Esophagus muscularis mucosa (tissue), 4 donors: Measurements from ENCODE around the gene MYBPC2. TPM values are rescaled to one million over a fixed set of nuclear protein-coding genes. Genes with fewer than 3 reads are reported as not detected.

Experiments
- DNase-seq: peaks from one replicate; pipeline ENCODE4 v3.0.0-alpha.2; 2017; ENCODE audit errors: extremely low spot score
- H3K27ac ChIP-seq, 4 donors: fragments of 200-600 bp; sonication (generic); replicated peaks in 1 of 4; 1 replicate in 3 of 4; 2 replicates in 1 of 4; pipeline ENCODE4 v1.5.1; 2016 to 2019; ENCODE audit warnings: mild to moderate bottlenecking in 1 of 4
- H3K27me3 ChIP-seq, 4 donors: fragments of 200-600 bp; sonication (generic); one replicate each; pipeline versions ENCODE4 v1.5.1 to v1.6.0; 2016 to 2019
- H3K36me3 ChIP-seq, 4 donors: fragments of 200-600 bp; sonication (generic); one replicate each; pipeline ENCODE4 v1.5.1; 2016 to 2019
- H3K4me1 ChIP-seq, 4 donors: fragments of 200-600 bp; sonication (generic); one replicate each; pipeline ENCODE4 v1.5.1; 2016 to 2019
- H3K4me3 ChIP-seq, 4 donors: fragments of 200-600 bp; sonication (generic); 1 replicate in 2 of 4; 2 replicates in 2 of 4; pipeline ENCODE4 v1.5.1; 2016 to 2019; ENCODE audit warnings: mild to moderate bottlenecking in 4 of 4, moderate library complexity in 1 of 4
- H3K9me3 ChIP-seq, 4 donors: fragments of 200-600 bp; sonication (generic); 1 replicate in 3 of 4; 2 replicates in 1 of 4; pipeline ENCODE4 v1.5.1; 2016 to 2019
- CTCF ChIP-seq, 3 experiments: fragments of 200-600 bp in 2 of 3; fragments of 450-650 bp in 1 of 3; sonication (generic) in 2 of 3; IDR thresholded peaks; one replicate each; pipeline ENCODE4 v1.5.1; 2017 to 2019; ENCODE audit warnings: antibody characterized with exemption in 3 of 3, mild to moderate bottlenecking in 2 of 3, moderate library complexity in 1 of 3
- EP300 ChIP-seq: sonication (generic); formaldehyde crosslinking; IDR thresholded peaks from one replicate; pipeline ENCODE4 v1.6.1; 2017; ENCODE audit warnings: antibody characterized with exemption
- POLR2A ChIP-seq: fragments of 450-650 bp; IDR thresholded peaks from one replicate; pipeline ENCODE4 v1.6.1; 2017; ENCODE audit warnings: antibody characterized with exemption, moderate library complexity, mild to moderate bottlenecking, low read depth
- POLR2AphosphoS5 ChIP-seq, 2 donors: sonication (generic); formaldehyde crosslinking; IDR thresholded peaks; one replicate each; pipeline ENCODE4 v1.6.1; 2017; ENCODE audit warnings: antibody characterized with exemption in 2 of 2
- WGBS: methylation state at CpG from one replicate; pipeline ENCODE4 v1.1.5; 2018; 5-methylcytosine and 5-hydroxymethylcytosine counted together
- intact Hi-C: fragments of 100-400 bp; cut with DNase I; formaldehyde crosslinking; loops from one replicate; pipeline ENCODE4 v1.15.1; 2023
- total RNA-seq, 4 donors: library from RNA; depleted of rRNA; stranded (reverse); fragments of >200 nt; gene quantifications; one replicate each; pipeline versions ENCODE4 v1.1.0 to v1.2.1, GENCODE V29; 2016

Gene MYBPC2
- total RNA-seq, 4 donors from 2014 or later = not detected

- DNase-seq = no peak
- WGBS = 40% methylated on average over 3 of the region's 3 CpGs
- Histone ChIP-seq H3K27me3 (peaks cover 0 to 82% (median 38%) of the 10 kb centered on the region in 4 donors), H3K36me3 (no peaks in the 10 kb centered on the region), H3K9me3 (no peaks in the 10 kb centered on the region), H3K4me1 (peaks cover 4 to 14% (median 9%) of the 10 kb centered on the region in 4 donors), H3K4me3 (no peak overlapping the region), H3K27ac (no peak overlapping the region)
- intact Hi-C loops = no loop called here
- TF ChIP-seq EP300 (no peak), POLR2A (no peak), CTCF (IDR thresholded peaks at IDR 0.05) (no peak), POLR2AphosphoS5 (IDR thresholded peaks at IDR 0.05) (no peak)
Observed at GRCh38 chr19:50420127-50420526, 12.6 kb upstream of the MYBPC2 start.

- intact Hi-C loops = no loop called here
- no peak for DNase-seq
- WGBS = 87% methylated on average over 3 of the region's 3 CpGs
- Histone ChIP-seq H3K27ac (no peak overlapping the region), H3K4me1 (peaks cover 4 to 13% (median 9%) of the 10 kb centered on the region in 4 donors), H3K9me3 (no peaks in the 10 kb centered on the region), H3K4me3 (no peak overlapping the region), H3K27me3 (peaks cover 0 to 82% (median 38%) of the 10 kb centered on the region in 4 donors), H3K36me3 (no peaks in the 10 kb centered on the region)
- TF ChIP-seq CTCF (IDR thresholded peaks at IDR 0.05) (no peak), EP300 (no peak), POLR2AphosphoS5 (IDR thresholded peaks at IDR 0.05) (no peak), POLR2A (no peak)
Observed at GRCh38 chr19:50420808-50421207, 11.9 kb upstream of the MYBPC2 start.

- Histone ChIP-seq H3K27ac (no peak overlapping the region), H3K4me3 (no peak overlapping the region), H3K27me3 (peaks cover 0 to 70% (median 34%) of the 10 kb centered on the region in 4 donors), H3K4me1 (peaks cover 4 to 14% (median 10%) of the 10 kb centered on the region in 4 donors), H3K9me3 (no peaks in the 10 kb centered on the region), H3K36me3 (no peaks in the 10 kb centered on the region)
- TF ChIP-seq CTCF (IDR thresholded peaks at IDR 0.05) (no peak), POLR2A (no peak), POLR2AphosphoS5 (IDR thresholded peaks at IDR 0.05) (no peak), EP300 (no peak)
- 81% methylated on average over 18 of the region's 18 CpGs for WGBS
- intact Hi-C loops = no loop called here
- DNase-seq = no peak
Observed at GRCh38 chr19:50422397-50423278, 10.1 kb upstream of the MYBPC2 start.

DNA sequence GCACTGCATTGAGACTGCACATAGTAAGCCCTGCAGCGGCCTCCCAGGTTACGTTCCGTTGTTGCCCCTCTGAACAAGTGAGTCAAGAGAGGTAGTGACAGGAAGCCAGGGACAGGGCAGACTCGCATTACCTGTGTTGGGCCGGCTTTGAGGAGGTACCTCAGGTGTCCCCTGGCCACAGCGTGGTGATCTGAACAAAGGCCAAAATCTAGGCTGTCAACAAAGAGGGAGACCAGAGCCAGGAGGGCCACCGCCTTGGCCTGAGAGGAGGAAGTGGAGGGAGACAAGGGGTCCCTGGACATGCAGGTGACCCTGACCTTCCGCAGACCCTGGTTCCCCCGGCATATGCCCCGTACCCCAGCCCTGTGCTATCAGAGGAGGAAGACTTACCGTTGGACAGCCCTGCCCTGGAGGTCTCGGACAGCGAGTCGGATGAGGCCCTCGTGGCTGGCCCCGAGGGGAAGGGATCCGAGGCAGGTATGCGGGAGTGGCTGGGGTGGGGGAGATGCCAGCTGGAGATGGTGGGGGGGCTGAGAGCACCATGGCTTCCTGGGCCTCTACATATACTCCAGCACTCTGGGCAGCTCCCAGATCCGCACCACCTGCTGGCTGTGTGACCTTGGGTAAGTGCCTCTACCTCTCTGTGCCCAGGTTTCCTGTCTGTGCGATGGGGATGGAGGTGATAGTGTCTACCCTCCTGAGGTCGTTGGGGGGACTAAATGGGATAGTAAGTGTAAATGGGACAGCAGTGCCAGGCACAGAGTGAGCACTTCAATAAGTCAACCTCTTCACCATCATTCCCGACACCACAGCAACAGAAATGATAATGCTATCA lies 9.2 kb upstream of the MYBPC2 start:
- Histone ChIP-seq H3K27me3 (peaks cover 0 to 68% (median 26%) of the 10 kb centered on the region in 4 donors), H3K36me3 (no peaks in the 10 kb centered on the region), H3K4me3 (no peak overlapping the region), H3K27ac (no peak overlapping the region), H3K9me3 (no peaks in the 10 kb centered on the region), H3K4me1 (peaks cover 10 to 18% (median 16%) of the 10 kb centered on the region in 4 donors)
- WGBS = 85% methylated on average over 20 of the region's 22 CpGs
- intact Hi-C loops = no loop called here
- TF ChIP-seq POLR2A = no peak
- TF ChIP-seq EP300 = no peak
- TF ChIP-seq CTCF (IDR thresholded peaks at IDR 0.05) = no peak
- TF ChIP-seq POLR2AphosphoS5 (IDR thresholded peaks at IDR 0.05) = no peak
- no peak for DNase-seq
